PC-3 (cell line): ENCODE results near the gene GPR83. TPM values are rescaled to one million over a fixed set of nuclear protein-coding genes. Genes with fewer than 3 reads are reported as not detected.

Experiments used
- ATAC-seq: fragments of 200-7000 bp; cut with Tn5 transposase; 2 replicates; pipeline ENCODE4 v1.9.1; 2020; ENCODE audit warnings: mild to moderate bottlenecking, moderate library complexity
- BruUV-seq: library from RNA; stranded (reverse); fragments of 400-500 nt; replicated peaks from 2 replicates; lab custom pipeline; 2021; lab: Mats Ljungman, UMichigan
- CTCF ChIA-PET: fragments of 300-600 bp; sonication (Branson Sonifier 250); formaldehyde crosslinking; loops from one replicate; lab custom pipeline; 2022; ENCODE audit warnings: antibody characterized with exemption; lab: Charles Lee
- POLR2A ChIA-PET: fragments of 300-600 bp; sonication (Branson Sonifier 250); formaldehyde crosslinking; loops from one replicate; lab custom pipeline; 2022; ENCODE audit warnings: antibody characterized with exemption; ENCODE audit not compliant: unreplicated experiment; lab: Charles Lee
- DNase-seq: peaks from one replicate; pipeline ENCODE4 v3.0.0-alpha.2; 2015
- H2AFZ ChIP-seq: fragments of 300-600 bp; sonication (generic); 2 replicates; pipeline ENCODE4 v1.6.0; 2016; ENCODE audit warnings: antibody characterized with exemption, low read length
- H3F3A ChIP-seq: fragments of 300-600 bp; sonication (generic); one replicate; pipeline ENCODE4 v1.6.0; 2017; ENCODE audit warnings: antibody characterized with exemption, low read length, control low read depth, mild to moderate bottlenecking; ENCODE audit not compliant: unreplicated experiment
- H3K27ac ChIP-seq: fragments of 300-600 bp; sonication (generic); 2 replicates; pipeline ENCODE4 v1.5.1; 2016; ENCODE audit warnings: mild to moderate bottlenecking, low read length
- H3K27me3 ChIP-seq: fragments of 300-600 bp; sonication (generic); 2 replicates; pipeline ENCODE4 v1.6.1; 2016; ENCODE audit warnings: low read length, mixed read lengths
- H3K36me3 ChIP-seq: fragments of 300-600 bp; sonication (generic); 2 replicates; pipeline ENCODE4 v1.6.1; 2016; ENCODE audit warnings: low read depth, mixed run types, low read length, mixed read lengths
- H3K4me1 ChIP-seq: fragments of 300-600 bp; sonication (generic); 2 replicates; pipeline ENCODE4 v1.5.1; 2016; ENCODE audit warnings: low read length; ENCODE audit not compliant: insufficient read depth
- H3K4me2 ChIP-seq: fragments of 300-600 bp; sonication (generic); 2 replicates; pipeline ENCODE4 v1.6.0; 2016; ENCODE audit warnings: low read length
- H3K4me3 ChIP-seq: fragments of 300-600 bp; sonication (generic); 2 replicates; pipeline ENCODE4 v1.5.1; 2016; ENCODE audit warnings: mild to moderate bottlenecking, low read length, mixed read lengths
- H3K79me2 ChIP-seq: fragments of 300-600 bp; sonication (generic); 2 replicates; pipeline ENCODE4 v1.6.1; 2017; ENCODE audit warnings: low read length, mixed read lengths
- H3K9ac ChIP-seq: fragments of 300-600 bp; sonication (generic); 2 replicates; pipeline ENCODE4 v1.6.0; 2016; ENCODE audit warnings: mild to moderate bottlenecking, low read length
- H3K9me2 ChIP-seq: fragments of 300-600 bp; sonication (generic); replicated peaks from 2 replicates; pipeline ENCODE4 v1.6.1; 2016; ENCODE audit warnings: mixed run types, low read length, mixed read lengths
- H3K9me3 ChIP-seq: fragments of 300-600 bp; sonication (generic); 2 replicates; pipeline ENCODE4 v1.6.1; 2016; ENCODE audit warnings: low read length, mixed read lengths
- H4K20me1 ChIP-seq: fragments of 300-600 bp; sonication (generic); 2 replicates; pipeline ENCODE4 v1.6.1; 2016; ENCODE audit warnings: low read length, mixed read lengths
- EZH2 ChIP-seq: fragments of 300-600 bp; sonication (generic); IDR thresholded peaks from one replicate; pipeline ENCODE4 v1.6.1; 2017; ENCODE audit warnings: antibody characterized with exemption, mild to moderate bottlenecking, low read length; ENCODE audit not compliant: unreplicated experiment
- EZH2phosphoT487 ChIP-seq: fragments of 300-600 bp; sonication (generic); IDR thresholded peaks from 2 replicates; pipeline ENCODE4 v1.6.1; 2018; ENCODE audit warnings: mild to moderate bottlenecking, antibody characterized with exemption, low read length, borderline replicate concordance
- intact Hi-C: fragments of 100-400 bp; cut with micrococcal nuclease; formaldehyde crosslinking; loops from 2 replicates; pipeline ENCODE4 v1.9.0; 2023
- total RNA-seq: library from RNA; depleted of rRNA; stranded (reverse); fragments of >200 nt; gene quantifications from 2 replicates; pipeline ENCODE4 v1.2.3, GENCODE V29; 2014
- TF ChIP-seq, protein P1 (sequence below): fragments of 300-600 bp; sonication (generic); conservative IDR thresholded peaks from 2 replicates; pipeline ENCODE4 v1.5.1; 2017; ENCODE audit warnings: antibody characterized with exemption, low read depth, mild to moderate bottlenecking, low read length

Gene GPR83
- total RNA-seq, 1 experiment from 2014 or later = not detected

- H3K9me3 ChIP-seq = no peaks in the 10 kb centered on the region
- peaks cover 18% of the 10 kb centered on the region for H3K4me1 ChIP-seq
- intact Hi-C loops = no loop called here
- H2AFZ ChIP-seq = no peak overlapping the region
- ChIA-PET POLR2A (no interaction called here), CTCF (no interaction called here)
- peaks cover 16% of the 10 kb centered on the region; the same call in 1 of the 2 replicates for H3K36me3 ChIP-seq
- TF ChIP-seq EZH2phosphoT487 (no peak), EZH2 (no peak)
- TF ChIP-seq, protein P1, sequence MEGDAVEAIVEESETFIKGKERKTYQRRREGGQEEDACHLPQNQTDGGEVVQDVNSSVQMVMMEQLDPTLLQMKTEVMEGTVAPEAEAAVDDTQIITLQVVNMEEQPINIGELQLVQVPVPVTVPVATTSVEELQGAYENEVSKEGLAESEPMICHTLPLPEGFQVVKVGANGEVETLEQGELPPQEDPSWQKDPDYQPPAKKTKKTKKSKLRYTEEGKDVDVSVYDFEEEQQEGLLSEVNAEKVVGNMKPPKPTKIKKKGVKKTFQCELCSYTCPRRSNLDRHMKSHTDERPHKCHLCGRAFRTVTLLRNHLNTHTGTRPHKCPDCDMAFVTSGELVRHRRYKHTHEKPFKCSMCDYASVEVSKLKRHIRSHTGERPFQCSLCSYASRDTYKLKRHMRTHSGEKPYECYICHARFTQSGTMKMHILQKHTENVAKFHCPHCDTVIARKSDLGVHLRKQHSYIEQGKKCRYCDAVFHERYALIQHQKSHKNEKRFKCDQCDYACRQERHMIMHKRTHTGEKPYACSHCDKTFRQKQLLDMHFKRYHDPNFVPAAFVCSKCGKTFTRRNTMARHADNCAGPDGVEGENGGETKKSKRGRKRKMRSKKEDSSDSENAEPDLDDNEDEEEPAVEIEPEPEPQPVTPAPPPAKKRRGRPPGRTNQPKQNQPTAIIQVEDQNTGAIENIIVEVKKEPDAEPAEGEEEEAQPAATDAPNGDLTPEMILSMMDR = no peak
- no peaks in the 10 kb centered on the region for H3K79me2 ChIP-seq
- peaks cover 4% of the 10 kb centered on the region; the same call in 1 of the 2 replicates for H4K20me1 ChIP-seq
- BruUV-seq = no TSS peak
- H3K4me2 ChIP-seq = no peak overlapping the region
- ATAC-seq = no peak
- H3K9ac ChIP-seq = no peak overlapping the region
- no peak for DNase-seq
- peaks cover 10% of the 10 kb centered on the region for H3F3A ChIP-seq
- H3K9me2 ChIP-seq = no peaks in the 10 kb centered on the region
- no peaks in the 10 kb centered on the region for H3K27me3 ChIP-seq
- H3K27ac ChIP-seq = no peak overlapping the region
- H3K4me3 ChIP-seq = no peak overlapping the region
Observed at GRCh38 chr11:94445641-94446040, 44.4 kb upstream of the GPR83 start.

DNA sequence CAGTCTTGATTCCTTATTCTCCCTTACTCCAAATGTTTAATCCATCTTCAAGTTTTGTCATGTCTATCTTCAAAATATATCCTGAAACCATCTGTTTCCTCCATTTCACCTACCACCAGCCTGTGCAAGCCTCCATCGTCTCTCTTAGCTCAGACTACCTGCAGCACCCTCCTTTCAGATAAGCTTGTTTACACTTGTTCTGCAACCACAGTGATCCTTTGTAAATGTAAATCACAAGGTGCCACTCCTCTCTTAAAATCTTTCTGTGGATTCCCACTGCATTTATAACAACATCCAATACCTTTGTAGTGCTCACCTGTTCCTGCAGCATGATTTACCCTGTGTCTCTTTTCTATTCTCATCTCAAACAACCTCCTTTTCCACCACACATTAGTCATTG lies 31.8 kb upstream of the GPR83 start:
- no peaks in the 10 kb centered on the region for H3K79me2 ChIP-seq
- no TSS peak for BruUV-seq
- H3K9me2 ChIP-seq = no peaks in the 10 kb centered on the region
- no peaks in the 10 kb centered on the region for H3K9me3 ChIP-seq
- peaks cover 32% of the 10 kb centered on the region for H3K36me3 ChIP-seq
- H4K20me1 ChIP-seq = 0 out of 2 replicates have a peak, but pooled peaks cover 3% of the 10 kb centered on the region
- no peaks in the 10 kb centered on the region for H3K27me3 ChIP-seq
- no peaks in the 10 kb centered on the region for H3K4me1 ChIP-seq
- H3K4me3 ChIP-seq = no peak overlapping the region
- ChIA-PET POLR2A (no interaction called here), CTCF (no interaction called here)
- no peak overlapping the region for H2AFZ ChIP-seq
- no peak overlapping the region for H3K9ac ChIP-seq
- DNase-seq (no peak), ATAC-seq (no peak)
- intact Hi-C loops = no loop called here
- H3K4me2 ChIP-seq = no peak overlapping the region
- TF ChIP-seq EZH2 = no peak
- TF ChIP-seq EZH2phosphoT487 = no peak
- TF ChIP-seq, protein P1 = no peak
- no peaks in the 10 kb centered on the region for H3F3A ChIP-seq
- H3K27ac ChIP-seq = no peak overlapping the region

GRCh38 chr11:94424662-94425061 lies 23.4 kb upstream of the GPR83 start:
- no peak overlapping the region for H3K27ac ChIP-seq
- no peak overlapping the region for H3K9ac ChIP-seq
- ChIA-PET CTCF (no interaction called here), POLR2A (interaction anchor here (0.6 kb wide), 1 partner anchor 529 kb away, joined by 5 read pairs; no protein-coding TSS in a partner anchor)
- H2AFZ ChIP-seq = no peak overlapping the region
- peak; percentile 56 for ATAC-seq
- H3K4me3 ChIP-seq = no peak overlapping the region
- no peaks in the 10 kb centered on the region for H3K79me2 ChIP-seq
- peak overlapping the region; percentile 31 for H3K4me2 ChIP-seq
- no TSS peak for BruUV-seq
- H3K36me3 ChIP-seq = peaks cover 29% of the 10 kb centered on the region
- H3K9me2 ChIP-seq = no peaks in the 10 kb centered on the region
- peaks cover 14% of the 10 kb centered on the region for H3K4me1 ChIP-seq
- peak; percentile 71 for DNase-seq
- no peaks in the 10 kb centered on the region for H4K20me1 ChIP-seq
- no peaks in the 10 kb centered on the region for H3K9me3 ChIP-seq
- H3K27me3 ChIP-seq = no peaks in the 10 kb centered on the region
- TF ChIP-seq EZH2phosphoT487 = no peak
- TF ChIP-seq, protein P1 = no peak
- intact Hi-C loops = no loop called here
- H3F3A ChIP-seq = no peaks in the 10 kb centered on the region
